H1 (cell line): ENCODE data around the gene GLS. TPM values are rescaled to one million over a fixed set of nuclear protein-coding genes. Genes with fewer than 3 reads are reported as not detected.

Source experiments
- CTCF ChIA-PET: fragments of 300-600 bp; sonication (Branson Sonifier 250); formaldehyde crosslinking; loops from one replicate; lab custom pipeline; 2021; ENCODE audit not compliant: partially characterized antibody; lab: Charles Lee
- POLR2A ChIA-PET: fragments of 300-600 bp; sonication (Branson Sonifier 250); formaldehyde crosslinking; loops from one replicate; lab custom pipeline; 2021; ENCODE audit warnings: inconsistent platforms; ENCODE audit not compliant: partially characterized antibody; lab: Charles Lee
- DNase-seq, 2 experiments: peaks; one replicate each; pipeline versions ENCODE4 v3.0.0 to v3.0.0-alpha.2; 2010 to 2022; ENCODE audit warnings: low spot score in 2 of 2, low read depth in 1 of 2, mixed read lengths in 1 of 2
- FAIRE-seq: peaks from 2 replicates; lab custom pipeline; 2011; peaks lifted over from hg19 to GRCh38; lab: Jason Lieb, UNC
- H2AFZ ChIP-seq: 2 replicates; pipeline ENCODE4 v1.8.1; 2012; ENCODE audit warnings: low read length, inconsistent platforms
- H2AK5ac ChIP-seq: 2 replicates; pipeline ENCODE4 v1.6.1; 2013; ENCODE audit warnings: low read depth, low read length
- H2BK120ac ChIP-seq: replicated peaks from 2 replicates; pipeline ENCODE3; 2013; ENCODE audit warnings: low read depth, low read length, inconsistent platforms
- H2BK12ac ChIP-seq: 2 replicates; pipeline ENCODE4 v1.6.1; 2013; ENCODE audit warnings: low read depth, low read length
- H2BK15ac ChIP-seq: 2 replicates; pipeline ENCODE4 v1.6.1; 2013; ENCODE audit warnings: low read length
- H2BK20ac ChIP-seq: 2 replicates; pipeline ENCODE4 v1.6.1; 2013; ENCODE audit warnings: low read length
- H2BK5ac ChIP-seq: 2 replicates; pipeline ENCODE4 v1.6.1; 2013; ENCODE audit warnings: low read depth, low read length
- H3K14ac ChIP-seq: 2 replicates; pipeline ENCODE4 v1.6.1; 2013; ENCODE audit warnings: inconsistent platforms; ENCODE audit not compliant: insufficient read length
- H3K18ac ChIP-seq: 2 replicates; pipeline ENCODE4 v1.6.1; 2013; ENCODE audit warnings: low read length; ENCODE audit errors: extremely low read depth
- H3K23ac ChIP-seq: 2 replicates; pipeline ENCODE4 v1.6.1; 2013; ENCODE audit warnings: inconsistent platforms; ENCODE audit not compliant: insufficient read length
- H3K23me2 ChIP-seq: 2 replicates; pipeline ENCODE4 v1.6.1; 2013; ENCODE audit warnings: low read depth, low read length
- H3K27ac ChIP-seq: 2 replicates; pipeline ENCODE4 v1.6.1; 2011; ENCODE audit warnings: low read depth, low read length, inconsistent platforms
- H3K27me3 ChIP-seq, 4 experiments: replicated peaks in 1 of 4; 1 replicate in 1 of 4; 2 replicates in 3 of 4; pipeline versions ENCODE4 v1.6.1 to v1.8.1; 2011 to 2013; ENCODE audit warnings: low read length in 3 of 4, mild to moderate bottlenecking in 3 of 4, inconsistent platforms in 2 of 4, mixed read lengths in 2 of 4, moderate library complexity in 1 of 4; ENCODE audit not compliant: control insufficient read depth in 3 of 4, insufficient read depth in 3 of 4; ENCODE audit errors: extremely low read depth in 1 of 4
- H3K36me3 ChIP-seq, 4 experiments: 2 replicates each; pipeline versions ENCODE4 v1.6.1 to v1.8.1; 2011 to 2013; ENCODE audit warnings: mild to moderate bottlenecking in 4 of 4, low read length in 3 of 4, moderate library complexity in 2 of 4, control low read depth in 1 of 4, inconsistent platforms in 1 of 4; ENCODE audit not compliant: insufficient read depth in 4 of 4, control insufficient read depth in 2 of 4
- H3K4ac ChIP-seq: replicated peaks from 2 replicates; pipeline ENCODE3; 2013; ENCODE audit warnings: low read length, low read depth, mixed read lengths, inconsistent platforms; ENCODE audit not compliant: insufficient read length
- H3K4me1 ChIP-seq, 4 experiments: replicated peaks in 1 of 4; 1 replicate in 1 of 4; 2 replicates in 3 of 4; pipeline versions ENCODE4 v1.6.1 to v1.8.1; 2011 to 2013; ENCODE audit warnings: low read length in 3 of 4, inconsistent platforms in 2 of 4, mixed read lengths in 1 of 4; ENCODE audit not compliant: insufficient read depth in 4 of 4, control insufficient read depth in 3 of 4
- H3K4me2 ChIP-seq, 2 experiments: 2 replicates each; pipeline versions ENCODE4 v1.6.1 to v1.8.1; 2011 to 2013; ENCODE audit warnings: low read depth in 2 of 2, low read length in 2 of 2, control low read depth in 1 of 2, inconsistent platforms in 1 of 2, mild to moderate bottlenecking in 1 of 2; ENCODE audit not compliant: insufficient read depth in 1 of 2
- H3K4me3 ChIP-seq, 4 experiments: fragments of 200-600, 300-600 bp in 1 of 4; sonication (generic), shearing (Covaris generic), sonication (Bioruptor Twin) in 1 of 4; 2 replicates each; pipeline versions ENCODE4 v1.5.1 to v1.8.1; 2011 to 2016; ENCODE audit warnings: low read length in 4 of 4, low read depth in 3 of 4, control low read depth in 2 of 4, inconsistent platforms in 2 of 4, mild to moderate bottlenecking in 2 of 4, mixed read lengths in 1 of 4, moderate library complexity in 1 of 4; ENCODE audit not compliant: insufficient read depth in 2 of 4; ENCODE audit errors: extremely low read depth in 1 of 4
- H3K56ac ChIP-seq: replicated peaks from 2 replicates; pipeline ENCODE3; 2013; ENCODE audit warnings: low read depth, mild to moderate bottlenecking, mixed read lengths, low read length, inconsistent platforms; ENCODE audit not compliant: insufficient read length
- H3K79me1 ChIP-seq: 2 replicates; pipeline ENCODE4 v1.6.1; 2013; ENCODE audit warnings: low read depth, low read length, control low read depth
- H3K79me2 ChIP-seq, 2 experiments: 2 replicates each; pipeline versions ENCODE4 v1.6.1 to v1.8.1; 2012 to 2013; ENCODE audit warnings: low read length in 2 of 2, mild to moderate bottlenecking in 2 of 2, inconsistent platforms in 1 of 2; ENCODE audit not compliant: insufficient read depth in 2 of 2, control insufficient read depth in 1 of 2
- H3K9ac ChIP-seq, 4 experiments: replicated peaks in 1 of 4; 1 replicate in 1 of 4; 2 replicates in 3 of 4; pipeline versions ENCODE4 v1.6.1 to v1.8.1; 2011 to 2013; ENCODE audit warnings: low read depth in 3 of 4, low read length in 3 of 4, control low read depth in 2 of 4, mild to moderate bottlenecking in 2 of 4, moderate library complexity in 2 of 4, inconsistent platforms in 1 of 4; ENCODE audit errors: extremely low read depth in 1 of 4
- H3K9me3 ChIP-seq, 2 experiments: 2 replicates each; pipeline versions ENCODE4 v1.6.1 to v1.8.1; 2012 to 2013; ENCODE audit warnings: mild to moderate bottlenecking in 2 of 2, moderate library complexity in 2 of 2, control low read depth in 1 of 2, inconsistent platforms in 1 of 2, low read depth in 1 of 2, low read length in 1 of 2, mixed read lengths in 1 of 2; ENCODE audit not compliant: insufficient read depth in 2 of 2
- H4K20me1 ChIP-seq, 2 experiments: replicated peaks in 1 of 2; 2 replicates each; pipeline versions ENCODE3 to v1.8.1; 2011 to 2013; ENCODE audit warnings: inconsistent platforms in 2 of 2, low read length in 2 of 2, mild to moderate bottlenecking in 1 of 2; ENCODE audit not compliant: insufficient read depth in 2 of 2, control insufficient read depth in 1 of 2
- H4K5ac ChIP-seq: 2 replicates; pipeline ENCODE4 v1.6.1; 2013; ENCODE audit warnings: low read length, low read depth, mixed read lengths, inconsistent platforms; ENCODE audit not compliant: insufficient read length
- H4K8ac ChIP-seq: 2 replicates; pipeline ENCODE4 v1.8.0; 2013; ENCODE audit warnings: mild to moderate bottlenecking, moderate library complexity, low read length, inconsistent platforms; ENCODE audit not compliant: insufficient read depth; ENCODE audit errors: extremely low read depth
- H4K91ac ChIP-seq: replicated peaks from 2 replicates; pipeline ENCODE3; 2013; ENCODE audit warnings: low read length, mixed read lengths, inconsistent platforms; ENCODE audit not compliant: insufficient read length
- WGBS, 2 experiments: shearing (Covaris generic) in 1 of 2; methylation state at CpG; one replicate each; pipeline versions ENCODE4 v1.1.6 to v1.1.7; 2013 to 2015; ENCODE audit warnings: low lambda C conversion rate in 2 of 2, mixed read lengths in 2 of 2, inconsistent platforms in 1 of 2, low coverage in 1 of 2, missing lambda C conversion rate in 1 of 2; ENCODE audit not compliant: insufficient replicate concordance in 2 of 2, insufficient coverage in 1 of 2, insufficient read length in 1 of 2; ENCODE audit errors: extremely low coverage in 1 of 2, missing lambda C conversion rate in 1 of 2; 5-methylcytosine and 5-hydroxymethylcytosine counted together
- polyA plus RNA-seq, 7 experiments: library from polyadenylated mRNA; depleted of rRNA in 3 of 7; stranded (reverse) in 5 of 7; unstranded in 2 of 7; fragments of >200 nt in 5 of 7; fragments of 200-250 nt in 2 of 7; gene quantifications; 1 replicate in 5 of 7; 2 replicates in 1 of 7; 4 replicates in 1 of 7; pipeline versions ENCODE4 v1.2.1 to v1.2.3, GENCODE V29; 2011 to 2013; ENCODE audit warnings: missing spikeins in 2 of 7, mixed read lengths in 2 of 7
- total RNA-seq: library from RNA; stranded (reverse); fragmentation: NEBNext Ultra II Directional; extraction: Animal tissue kit (Norgen Biotek cat#: 25700); gene quantifications from 2 replicates; pipeline ENCODE4 v1.2.1, GENCODE V29; 2021

GLS gene
- total and polyA plus RNA-seq, 2 of the 8 experiments (the other 6 are each of a cell fraction or from before 2014, with no cell fraction given): 15.7 to 89.8 TPM

- no peak for DNase-seq
- Histone ChIP-seq H2BK5ac (no peak overlapping the region), H2AK5ac (no peak overlapping the region), H3K4me3 (peak overlapping the region in 1 of 4 experiments; percentile 23; a peak in 1 of 8 replicates), H2BK20ac (no peak overlapping the region), H3K23me2 (no peaks in the 10 kb centered on the region; the same call in 1 of the 2 replicates), H4K5ac (peak overlapping the region; percentile 85), H3K56ac (no peak overlapping the region), H3K14ac (no peak overlapping the region), H3K9ac (no peak overlapping the region), H4K20me1 (no peaks in the 10 kb centered on the region), H3K4me1 (peaks cover 0 to 2% (median 0%) of the 10 kb centered on the region in 4 experiments; a peak in 2 of 7 replicates), H2BK12ac (no peak overlapping the region), H3K9me3 (no peaks in the 10 kb centered on the region), H3K27me3 (no peaks in the 10 kb centered on the region), H3K23ac (no peak overlapping the region), H2BK120ac (no peak overlapping the region), H3K4me2 (no peak overlapping the region; a peak in 1 of 4 replicates), H3K27ac (no peak overlapping the region), H2AFZ (no peak overlapping the region), H4K8ac (no peak overlapping the region), H3K18ac (no peak overlapping the region), H2BK15ac (no peak overlapping the region), H3K36me3 (no peaks in the 10 kb centered on the region; a peak in 1 of 8 replicates), H3K79me1 (no peaks in the 10 kb centered on the region), H3K4ac (no peak overlapping the region), H3K79me2 (no peaks in the 10 kb centered on the region), H4K91ac (no peak overlapping the region)
- POLR2A ChIA-PET: no interaction called here
- WGBS, 2 experiments: 76% methylated on average over 1 of the region's 1 CpG; no CpG with 5 or more reads in 1 of the 2 experiments
- FAIRE-seq: no peak
- CTCF ChIA-PET: no interaction called here
Measured at GRCh38 chr2:190938771-190939335, 58.2 kb downstream of the GLS start.
